Epidermal melanocyte (primary cell): ENCODE results near the gene GOLIM4.

Experiments
- DNase-seq: peaks from one replicate; pipeline ENCODE4 v3.0.0; 2011; ENCODE audit warnings: low spot score; ENCODE audit not compliant: insufficient read length

GOLIM4 gene

GRCh38 chr3:168097381-168097780, 1.7 kb upstream of the GOLIM4 start:
- no peak for DNase-seq

- peak; percentile 59 for DNase-seq
Observed at GRCh38 chr3:168096210-168096652, 507 bp upstream of the GOLIM4 start.

DNA sequence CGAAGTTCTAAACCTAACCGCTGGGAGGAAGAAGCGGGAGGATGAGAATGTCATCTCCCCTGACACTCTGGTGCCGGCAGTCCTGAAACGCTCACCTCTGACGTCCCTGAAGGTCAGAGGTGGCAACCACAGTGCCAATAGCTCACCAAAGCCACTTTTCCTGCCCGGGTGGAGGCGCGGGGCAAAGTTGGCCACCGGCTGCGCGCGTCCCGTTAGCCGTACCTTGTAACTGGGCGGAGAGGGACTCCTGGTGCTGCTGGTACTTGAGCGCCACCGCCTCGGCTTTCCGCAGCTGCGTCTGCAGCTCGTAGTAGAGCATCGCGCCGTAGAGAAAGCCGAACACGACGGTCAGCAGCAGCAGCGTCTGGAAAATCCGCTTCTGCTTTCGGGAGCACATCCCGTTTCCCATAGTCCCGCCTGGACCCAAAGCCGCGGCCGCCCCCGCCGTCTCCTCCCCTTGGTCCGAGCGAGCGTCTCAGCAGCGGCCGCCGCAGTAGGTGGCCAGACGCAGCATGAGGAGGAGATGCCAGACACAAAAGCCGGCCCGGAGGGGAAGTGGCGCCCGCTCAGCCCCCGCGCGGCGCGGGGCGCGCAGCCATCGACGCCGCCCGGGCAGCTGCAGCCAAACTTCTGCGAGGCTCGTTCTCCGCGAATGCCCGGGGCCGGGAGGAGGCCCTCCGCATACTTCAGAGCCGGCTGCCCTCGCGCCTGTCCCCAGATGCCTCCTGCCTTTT, 680 bp downstream of the GOLIM4 start:
- no peak for DNase-seq

DNA sequence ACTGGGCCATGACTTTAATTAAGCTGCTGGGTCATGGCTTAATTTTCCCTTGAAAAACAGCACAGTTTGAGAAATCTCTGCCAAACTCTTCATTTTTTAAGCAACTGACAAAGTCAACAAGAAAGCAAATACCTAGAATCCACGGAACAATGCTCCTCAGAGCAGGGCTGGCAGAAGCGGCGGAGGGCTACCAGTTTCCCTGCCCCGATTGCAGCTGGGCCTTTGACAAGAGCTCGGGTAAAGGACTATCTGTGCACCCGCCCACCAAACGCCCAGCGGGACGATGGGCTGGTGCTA, 1.2 kb downstream of the GOLIM4 start:
- no peak for DNase-seq

DNA sequence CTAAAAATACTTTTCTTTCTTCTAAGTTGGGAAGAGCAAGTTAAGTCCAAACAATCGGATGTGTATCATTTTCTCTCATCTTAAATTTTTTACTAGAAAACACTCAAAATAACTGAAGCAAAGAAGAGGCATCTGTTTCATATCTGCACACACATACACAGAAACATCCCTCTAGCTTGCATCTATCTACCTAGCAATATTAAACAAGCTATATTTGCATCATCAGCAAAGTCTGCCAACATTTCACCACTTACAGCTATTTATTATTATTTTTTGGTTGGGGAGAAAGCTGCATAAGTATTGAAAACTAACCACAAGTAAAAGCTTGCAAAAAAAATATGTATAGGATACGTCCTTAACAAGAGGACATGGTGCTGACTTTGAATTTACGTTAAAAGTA, 1.9 kb downstream of the GOLIM4 start:
- DNase-seq: no peak

DNA sequence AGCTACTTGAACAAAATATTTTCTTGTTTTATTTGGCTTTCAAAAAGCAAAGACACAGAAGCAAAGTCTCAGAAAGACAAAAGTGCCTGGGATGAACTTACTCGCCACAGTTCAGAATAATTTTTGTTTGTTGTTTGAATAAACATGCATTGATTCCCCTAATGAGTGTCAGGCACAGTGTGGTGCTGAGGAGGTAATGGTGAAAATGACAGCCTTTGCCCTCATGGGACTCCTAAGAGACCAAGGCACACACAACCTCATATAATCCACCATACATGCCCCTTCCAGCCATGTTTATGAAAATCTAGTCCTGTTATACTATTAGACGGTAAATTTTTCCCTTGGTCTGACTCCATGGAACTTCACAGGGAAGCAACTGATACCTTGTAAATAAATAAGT, 2.5 kb downstream of the GOLIM4 start:
- no peak for DNase-seq

DNA sequence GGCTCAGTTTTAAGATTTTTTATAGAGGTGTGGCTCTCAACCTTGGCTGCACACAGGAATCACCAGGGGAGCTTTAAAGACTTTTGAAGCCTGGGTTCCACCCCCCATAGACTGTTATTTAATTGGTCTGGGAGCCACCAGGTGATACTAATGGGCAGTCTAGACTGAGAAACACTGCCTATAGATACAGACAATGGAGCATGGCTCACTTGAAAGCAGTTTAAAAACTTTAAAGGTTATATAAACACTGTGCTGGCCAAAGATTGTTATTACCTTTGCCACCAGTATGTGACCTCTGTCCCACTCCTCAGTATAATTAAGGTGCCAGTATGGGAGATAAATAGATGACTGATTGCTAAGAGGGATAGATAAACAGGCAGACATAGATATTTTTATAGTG, 3.8 kb downstream of the GOLIM4 start:
- DNase-seq: no peak

DNA sequence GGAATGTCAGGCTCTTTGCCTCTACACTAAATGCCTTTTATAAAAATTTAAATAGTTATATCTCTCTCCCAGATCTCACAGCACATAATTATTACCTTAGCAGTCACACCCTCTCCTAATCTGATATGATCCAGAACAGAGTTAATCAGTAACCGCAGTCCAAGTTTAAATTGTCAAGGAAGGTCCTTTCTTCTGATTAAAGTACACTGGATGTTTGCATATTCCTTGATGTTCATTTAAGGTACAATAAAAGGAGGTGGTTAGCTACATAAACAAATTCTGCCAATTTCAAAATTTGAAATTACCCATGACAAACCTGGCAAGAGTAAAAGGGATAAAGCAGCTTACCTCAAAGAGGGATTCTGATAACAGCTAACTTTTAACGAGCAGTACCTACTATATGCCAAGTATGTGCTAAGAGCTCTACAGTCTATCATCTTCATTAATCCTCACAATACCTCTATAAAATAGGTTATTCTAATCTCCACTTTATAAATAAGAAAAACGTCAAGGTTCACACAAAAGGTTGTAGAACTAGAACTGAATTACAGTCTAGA, 4.3 kb downstream of the GOLIM4 start:
- DNase-seq: no peak

- no peak for DNase-seq
Observed at GRCh38 chr3:168090306-168091085, 5.2 kb downstream of the GOLIM4 start.

DNA sequence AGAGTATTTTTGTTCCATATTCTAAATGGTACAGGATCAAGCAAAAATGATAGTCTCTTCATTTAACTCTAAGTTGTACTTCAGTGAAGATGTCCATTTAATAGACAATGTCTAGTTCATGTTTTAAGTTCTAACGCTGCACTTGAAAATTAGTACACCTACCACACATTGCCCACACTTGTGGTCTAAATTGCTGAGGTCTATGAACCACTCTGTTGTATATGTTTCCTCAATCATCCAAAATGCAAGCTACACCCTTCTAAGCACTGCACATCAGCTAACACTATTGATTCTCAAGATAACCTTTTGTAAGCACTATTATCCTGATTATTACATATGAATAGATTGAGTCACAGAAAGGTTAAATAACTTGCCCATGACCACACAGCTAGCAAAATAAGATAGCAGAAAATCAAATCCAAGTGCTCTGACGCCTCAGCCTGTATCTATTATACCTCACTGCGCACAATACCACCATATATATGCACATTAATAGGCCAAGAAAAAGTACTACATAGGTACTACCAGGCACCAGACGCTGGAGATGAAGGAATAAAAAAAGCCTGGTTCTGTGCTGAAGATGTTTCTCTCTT, 6.4 kb downstream of the GOLIM4 start:
- DNase-seq: no peak

DNA sequence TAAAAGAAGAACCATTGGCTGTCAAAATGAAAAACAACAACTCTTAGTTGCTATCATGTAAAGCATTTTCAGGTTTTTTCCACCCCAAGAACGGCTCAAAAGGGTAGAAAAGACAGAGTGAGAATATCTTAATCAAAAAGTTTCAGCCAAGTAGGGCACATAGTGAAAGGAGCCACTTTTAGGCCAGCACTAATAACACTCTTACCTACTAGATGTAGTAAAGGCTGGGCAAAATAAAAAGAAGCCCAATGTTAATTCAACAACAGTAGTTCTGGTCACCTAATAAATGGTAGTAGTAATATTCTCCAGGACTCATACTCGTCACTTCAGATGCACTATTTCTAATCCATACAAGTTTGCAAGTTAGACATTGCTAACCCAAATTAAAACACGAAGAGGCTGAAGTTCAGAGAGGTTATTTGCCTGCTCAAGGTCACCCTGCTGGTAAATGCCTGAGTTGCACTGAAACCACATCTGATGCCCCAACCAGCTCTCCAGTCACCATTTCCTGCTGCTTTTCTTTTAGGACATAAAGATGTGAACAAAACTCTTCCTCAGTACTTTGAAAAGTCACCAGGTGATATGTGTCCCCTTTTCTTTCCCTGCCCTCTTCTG, 7.5 kb downstream of the GOLIM4 start:
- DNase-seq: no peak

- no peak for DNase-seq
Observed at GRCh38 chr3:168087539-168087938, 8.2 kb downstream of the GOLIM4 start.

DNA sequence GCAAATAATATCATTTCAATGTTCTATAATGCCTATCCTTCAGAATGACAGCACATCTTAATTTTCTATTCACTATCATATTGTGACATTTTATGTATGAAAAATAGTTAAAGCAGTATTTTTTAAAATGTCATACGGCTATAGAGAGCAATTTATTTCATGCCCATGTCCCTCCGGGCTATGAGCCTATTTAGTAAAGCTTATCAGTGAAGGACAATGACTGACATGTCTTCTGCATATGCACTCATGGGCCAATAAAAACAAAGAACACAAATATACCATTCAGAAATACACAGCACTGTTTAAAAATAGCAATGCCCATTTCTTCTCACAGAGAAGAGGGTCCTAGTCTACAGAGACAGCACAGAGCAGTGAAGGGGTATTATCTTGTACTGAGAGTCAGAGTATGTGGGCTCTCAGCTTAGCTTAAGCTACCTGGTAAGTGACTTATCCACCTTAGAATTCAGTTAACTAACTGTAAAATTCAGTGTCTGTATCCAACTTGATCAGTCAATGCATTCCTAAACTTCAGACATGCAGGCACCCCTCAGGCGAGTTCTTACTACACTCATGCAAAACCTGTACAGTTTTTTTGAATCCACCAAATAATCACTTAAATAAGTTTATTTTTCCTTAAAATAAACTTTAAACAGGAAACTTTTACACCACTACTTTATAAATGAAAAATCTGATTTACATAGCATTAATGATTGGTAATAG, 9.0 kb downstream of the GOLIM4 start:
- DNase-seq: no peak

- no peak for DNase-seq
Observed at GRCh38 chr3:168085491-168086119, 10.1 kb downstream of the GOLIM4 start.

DNA sequence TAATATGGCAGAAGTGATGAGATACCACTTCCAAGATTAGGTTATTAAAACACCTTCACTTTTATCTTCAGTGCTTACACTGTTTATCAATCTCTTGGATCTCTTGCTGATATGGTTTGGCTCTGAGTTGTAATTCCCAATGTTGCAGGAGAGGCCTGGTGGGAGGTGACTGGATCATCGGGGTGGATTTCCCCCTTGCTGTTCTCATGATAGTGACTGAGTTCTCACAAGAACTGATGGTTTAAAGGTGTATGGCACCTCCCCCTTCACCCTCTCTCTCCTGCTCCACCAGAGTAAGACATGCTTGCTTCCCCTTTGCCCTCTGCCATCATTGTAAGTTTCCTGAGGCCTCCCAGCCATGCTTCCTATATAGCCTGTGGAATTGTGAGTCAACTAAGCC, 11.8 kb downstream of the GOLIM4 start:
- DNase-seq: no peak

DNA sequence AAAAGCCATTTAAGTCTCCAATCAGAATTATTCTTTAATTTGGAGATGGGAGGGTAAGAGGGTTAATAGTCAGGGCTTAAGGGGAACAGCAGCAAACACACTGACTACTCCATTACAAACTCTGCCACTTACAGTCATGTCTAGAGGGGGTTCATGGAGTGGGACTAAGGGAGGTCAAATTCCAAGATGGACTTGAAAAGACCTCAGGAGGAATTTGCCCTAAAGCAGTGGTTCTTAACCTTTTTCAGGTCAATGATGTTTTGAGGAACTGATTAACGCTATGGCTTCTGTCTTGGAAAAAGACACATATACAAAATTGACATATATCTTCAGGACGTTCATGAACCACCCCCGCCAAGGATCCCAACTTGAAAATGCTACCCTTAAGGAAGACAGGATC, 13.9 kb downstream of the GOLIM4 start:
- DNase-seq: no peak

- DNase-seq: no peak
Observed at GRCh38 chr3:168081171-168081771, 14.5 kb downstream of the GOLIM4 start.

GRCh38 chr3:168080499-168081170, 15.1 kb downstream of the GOLIM4 start:
- no peak for DNase-seq

DNA sequence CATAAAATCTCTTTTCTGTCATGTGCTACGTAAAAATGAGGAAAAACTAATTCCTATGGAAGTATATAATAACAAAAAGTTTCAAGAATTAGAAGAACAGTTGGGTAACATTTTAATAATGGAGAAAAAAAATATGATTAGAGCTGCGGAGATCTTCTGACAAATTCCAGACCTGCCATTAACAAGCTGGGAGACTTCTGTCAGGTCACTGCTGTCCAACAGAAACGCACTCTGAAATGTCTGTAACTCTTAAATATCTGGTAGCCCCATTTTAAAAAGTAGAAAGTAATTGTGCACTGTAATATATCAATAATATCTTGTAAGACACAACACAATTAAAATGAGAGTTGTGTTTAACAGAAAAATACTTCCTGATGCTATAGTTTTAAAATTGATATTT, 15.7 kb downstream of the GOLIM4 start:
- no peak for DNase-seq

DNA sequence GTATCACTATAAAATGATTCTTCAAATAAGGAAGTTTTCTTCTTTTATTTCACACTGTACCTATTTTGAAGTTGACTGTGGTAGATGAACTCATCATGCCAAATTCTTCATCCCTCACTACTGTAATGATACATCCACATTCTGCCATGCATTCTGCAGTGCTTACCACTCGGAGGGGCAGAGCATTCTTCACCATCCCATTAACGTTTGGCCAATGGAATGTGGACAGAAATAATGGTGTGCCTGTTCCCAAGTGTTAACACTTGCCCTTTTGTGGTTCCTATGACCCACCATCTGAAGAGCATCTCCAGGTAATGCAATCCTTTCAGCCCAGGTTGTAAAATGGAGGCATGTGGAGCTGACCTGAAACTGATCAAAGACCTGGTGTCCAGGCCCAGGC, 18.6 kb downstream of the GOLIM4 start:
- DNase-seq: no peak
